GM21447 (cell line): ENCODE measurements around the gene HEATR5A.
"Not testable (repeated sequence)": the region's sequence is repeated elsewhere in the genome, so short reads cannot be mapped to it uniquely, and the experiment has no call there.

Experiments
- ATAC-seq: cut with Tn5 transposase; IDR thresholded peaks from one replicate; pipeline ENCODE4 v1.9.1; 2021; ENCODE audit not compliant: unreplicated experiment

The HEATR5A gene

DNA sequence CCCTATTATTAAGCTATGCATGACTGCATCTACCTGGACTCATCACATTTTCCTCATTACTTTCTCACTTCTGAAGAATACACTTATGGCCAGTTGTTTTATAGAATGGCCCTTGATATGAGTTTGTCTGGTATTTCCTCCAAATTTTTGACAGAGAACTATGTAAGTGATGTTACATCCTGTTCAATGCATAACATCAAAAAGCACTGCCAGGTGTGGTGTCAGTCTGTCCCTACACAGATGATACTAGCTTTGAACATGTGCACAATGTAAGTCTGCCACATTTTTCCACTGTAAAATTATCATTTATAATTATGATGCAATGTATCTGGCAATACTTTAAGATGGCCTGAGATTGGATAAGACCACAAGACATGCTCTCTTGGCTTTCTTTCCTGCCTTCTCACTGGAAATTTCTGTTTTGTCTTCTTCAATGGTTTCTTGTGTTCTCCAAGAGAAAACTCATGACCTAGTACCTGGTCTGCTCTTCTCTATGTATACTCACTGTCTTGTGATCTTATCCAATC, 28.3 kb downstream of the HEATR5A start:
- ATAC-seq, result no peak

DNA sequence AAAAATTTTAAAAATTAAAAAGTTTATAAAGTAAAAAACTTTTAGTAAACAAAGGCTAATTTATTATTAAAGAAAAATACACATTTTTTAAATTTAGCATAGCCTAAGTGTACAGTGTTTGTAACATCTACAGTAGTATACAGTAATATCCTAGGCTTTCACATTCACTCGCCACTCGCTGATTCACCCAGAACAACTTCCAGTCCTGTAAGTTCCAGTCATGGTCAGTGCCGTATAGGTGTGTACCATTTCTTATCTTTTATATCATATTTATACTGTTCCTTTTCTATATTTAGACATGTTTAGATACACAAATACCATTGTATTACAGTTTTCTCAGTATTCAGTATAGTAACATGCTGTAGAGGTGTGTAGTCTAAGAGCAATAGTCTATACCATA, 28.9 kb downstream of the HEATR5A start:
- ATAC-seq, result no peak

DNA sequence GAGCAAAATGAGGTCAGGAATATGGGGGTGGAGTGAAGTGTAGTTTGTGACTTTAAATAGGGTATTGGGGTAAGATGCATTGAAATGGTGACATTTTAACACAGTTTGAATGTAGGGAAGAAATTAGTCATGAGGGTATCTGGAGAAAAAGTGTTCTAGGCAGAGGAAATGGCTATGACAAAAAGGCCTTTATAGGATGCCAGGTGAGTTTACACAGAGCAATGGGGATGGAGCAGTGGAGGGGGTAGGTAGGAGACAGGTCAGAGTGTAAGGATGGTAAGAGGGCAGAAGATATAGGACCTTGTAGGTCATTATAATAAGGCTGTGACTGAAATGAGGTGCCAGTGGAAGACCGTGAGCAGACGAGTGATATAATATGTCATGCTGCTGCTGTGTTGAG, 30.4 kb downstream of the HEATR5A start:
- no peak for ATAC-seq

DNA sequence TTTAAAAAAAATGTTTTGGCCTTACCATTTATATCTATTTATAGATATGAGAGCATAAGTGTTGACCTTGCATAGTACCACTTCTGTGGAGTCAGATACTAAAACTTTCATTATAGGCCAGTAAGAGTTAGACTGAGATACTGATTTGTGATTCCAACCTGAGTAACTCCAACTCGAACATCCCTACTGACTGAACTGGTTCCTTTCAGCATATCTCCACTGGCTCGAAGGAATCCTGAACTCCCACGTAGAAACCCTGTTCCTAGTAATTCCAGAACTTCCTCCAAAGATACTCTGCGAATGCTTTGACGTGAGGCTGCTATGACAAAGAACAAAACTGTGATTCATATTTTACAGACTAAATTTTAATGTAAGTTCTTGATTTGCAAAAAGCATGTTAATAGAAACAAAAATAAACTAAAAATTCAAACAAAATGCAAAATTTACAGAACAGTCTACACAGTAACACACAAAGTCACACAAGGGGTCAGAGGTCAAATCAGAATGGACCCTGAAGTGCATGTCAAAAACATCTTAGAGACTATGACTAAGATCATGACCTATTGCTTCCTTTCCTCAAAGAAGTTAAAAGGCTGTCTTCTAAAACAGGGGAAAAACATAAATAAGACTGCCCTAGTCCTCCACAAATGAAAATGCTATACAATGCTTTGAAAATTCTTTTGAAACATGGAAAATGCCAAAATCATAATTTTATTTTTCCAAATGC, 31.5 kb downstream of the HEATR5A start:
- ATAC-seq, result no peak

DNA sequence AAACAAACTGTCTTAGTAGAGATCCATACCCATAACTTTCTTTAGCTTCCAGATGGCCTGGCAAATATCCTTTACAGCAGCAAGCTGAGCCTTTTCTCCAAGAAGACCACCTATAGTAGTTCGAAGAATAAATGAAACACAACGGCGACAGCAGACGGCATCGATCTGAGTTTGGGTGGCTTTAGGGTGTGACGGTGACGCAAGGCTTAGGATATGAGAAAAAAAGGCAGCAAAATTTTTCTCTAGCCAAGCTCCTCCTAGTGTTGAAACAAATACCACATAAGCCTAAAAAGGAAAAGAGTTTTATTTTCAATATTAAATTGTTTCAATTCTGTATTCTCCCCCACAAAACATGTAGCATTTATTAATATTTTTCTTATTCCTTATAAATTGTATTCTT, 33.3 kb downstream of the HEATR5A start:
- ATAC-seq, result no peak

DNA sequence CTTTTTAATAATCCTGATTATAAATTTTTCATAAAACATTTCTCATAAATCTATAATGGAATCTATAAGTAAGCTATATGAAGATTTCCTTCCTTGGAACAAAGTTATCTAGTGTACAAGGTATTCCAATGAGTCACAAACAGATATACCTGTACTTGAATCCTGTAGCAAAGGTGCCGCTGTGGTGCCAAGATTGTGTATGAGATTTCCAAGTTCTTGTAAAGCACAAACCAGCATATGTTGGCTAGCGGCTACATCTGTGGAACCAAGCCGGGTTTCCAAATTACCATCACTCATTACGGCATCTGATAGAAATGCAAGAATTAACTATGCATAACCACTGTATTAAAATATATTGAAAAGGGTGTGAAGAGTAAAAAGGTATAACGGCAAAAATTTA, 34.1 kb downstream of the HEATR5A start:
- no peak for ATAC-seq

DNA sequence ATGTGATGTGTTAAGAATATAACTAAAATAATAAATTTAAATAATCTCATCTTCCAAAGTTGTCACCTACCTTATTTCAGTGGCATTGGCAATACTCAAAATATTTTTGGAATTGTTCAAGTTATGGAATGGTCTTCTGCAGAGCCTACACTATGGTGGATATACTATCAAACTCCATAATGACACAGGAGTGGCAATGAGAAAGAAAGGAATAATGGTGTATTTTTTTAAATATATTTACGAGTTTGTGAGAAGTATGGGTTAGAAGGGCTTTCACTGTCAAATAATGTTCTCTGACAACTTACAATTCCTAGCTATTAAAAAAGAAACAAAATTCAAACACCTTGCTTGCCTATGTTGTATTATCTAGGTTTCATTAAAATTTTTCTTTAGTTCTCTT, 38.1 kb downstream of the HEATR5A start:
- ATAC-seq, result no peak

DNA sequence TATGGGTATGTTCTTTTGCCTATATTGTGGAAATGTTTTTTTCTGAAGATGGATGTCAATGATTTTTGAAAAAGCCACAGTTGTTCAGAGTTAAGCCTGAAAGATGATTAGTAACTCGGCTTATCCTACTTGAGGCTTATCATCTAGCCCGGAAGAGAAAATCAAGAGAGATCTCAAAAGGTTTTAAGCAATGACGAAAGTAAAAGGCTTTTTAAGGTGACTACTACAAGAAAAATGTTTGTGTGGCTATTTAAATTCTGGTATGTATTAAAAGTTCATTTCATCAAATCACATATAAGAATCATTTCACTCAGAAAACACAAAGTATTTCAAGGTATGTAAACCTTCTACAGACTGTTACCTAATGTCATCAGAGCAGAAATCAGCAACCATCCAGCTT, 40.2 kb downstream of the HEATR5A start:
- no peak for ATAC-seq

DNA sequence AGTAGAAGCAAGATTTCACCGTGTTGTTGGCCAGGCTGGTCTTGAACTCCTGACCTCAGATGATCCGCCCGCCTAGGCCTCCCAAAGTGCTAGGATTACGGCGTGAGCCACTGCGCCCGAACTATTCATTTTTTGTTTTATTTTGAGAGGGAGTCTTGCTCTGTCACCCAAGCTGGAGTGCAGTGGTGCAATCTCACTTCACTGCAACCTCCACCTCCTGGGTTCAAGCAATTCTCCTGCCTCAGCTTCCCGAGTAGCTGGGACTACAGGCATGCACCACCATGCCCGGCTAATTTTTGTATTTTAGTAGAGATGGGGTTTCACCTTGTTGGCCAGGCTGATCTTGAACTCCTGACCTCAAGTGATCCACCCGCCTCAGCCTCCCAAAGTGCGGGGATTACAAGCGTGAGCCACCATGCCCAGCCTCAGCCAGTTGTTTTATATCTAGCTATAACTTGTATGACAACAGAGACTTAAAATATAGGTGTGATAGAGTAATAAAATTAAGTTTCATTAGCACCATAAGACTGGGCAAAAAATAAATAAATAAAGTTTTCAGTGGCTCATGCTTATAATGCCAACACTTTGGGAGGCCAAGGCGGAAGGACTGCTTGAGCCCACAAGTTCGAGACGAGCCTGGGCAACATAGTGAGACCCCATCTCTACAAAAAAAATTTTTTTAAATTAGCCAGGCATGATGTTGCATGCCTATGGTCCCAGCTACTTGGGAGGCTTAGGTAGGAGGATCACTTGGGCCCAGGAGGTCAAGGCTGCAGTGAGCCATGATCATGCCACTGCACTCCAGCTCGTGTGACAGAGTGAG, 41.0 kb downstream of the HEATR5A start:
- ATAC-seq, result not testable (repeated sequence)

DNA sequence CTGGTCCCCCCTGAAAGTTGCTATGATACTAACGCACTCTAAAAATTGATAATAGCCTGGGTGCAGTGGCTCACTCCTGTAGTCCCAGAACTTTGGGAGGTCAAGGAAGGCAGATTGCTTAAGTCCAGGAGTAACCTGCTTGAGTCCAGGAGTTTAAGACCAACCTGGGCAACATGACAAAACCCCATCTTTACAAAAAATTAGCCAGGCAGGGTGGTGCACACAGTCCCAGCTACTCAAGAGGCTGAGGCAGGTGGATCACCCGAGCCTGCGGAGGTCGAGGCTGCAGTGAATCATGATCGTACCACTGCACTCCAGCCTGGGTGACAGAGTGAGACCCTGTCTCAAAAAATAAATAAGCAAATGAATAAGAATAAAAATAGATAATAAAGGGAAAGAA, 42.9 kb downstream of the HEATR5A start:
- ATAC-seq, result no peak

DNA sequence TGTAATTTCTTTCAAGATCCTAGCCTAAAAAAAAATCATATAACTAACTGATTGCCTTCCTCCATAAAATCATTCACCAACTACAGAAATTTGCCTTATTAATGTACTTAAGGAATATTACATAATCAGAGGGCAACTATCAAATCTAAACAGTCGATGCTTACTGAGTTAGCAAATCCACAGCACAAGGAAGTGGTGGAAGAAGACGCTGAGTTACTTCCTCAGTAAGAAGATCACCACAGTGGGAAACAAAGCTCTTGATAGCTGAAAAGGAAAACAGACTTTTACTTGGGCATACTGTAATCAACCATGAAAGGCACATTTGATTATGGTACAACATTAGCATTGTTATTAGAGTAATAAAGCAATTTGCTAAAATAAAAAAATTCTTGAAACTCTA, 48.7 kb downstream of the HEATR5A start:
- no peak for ATAC-seq

DNA sequence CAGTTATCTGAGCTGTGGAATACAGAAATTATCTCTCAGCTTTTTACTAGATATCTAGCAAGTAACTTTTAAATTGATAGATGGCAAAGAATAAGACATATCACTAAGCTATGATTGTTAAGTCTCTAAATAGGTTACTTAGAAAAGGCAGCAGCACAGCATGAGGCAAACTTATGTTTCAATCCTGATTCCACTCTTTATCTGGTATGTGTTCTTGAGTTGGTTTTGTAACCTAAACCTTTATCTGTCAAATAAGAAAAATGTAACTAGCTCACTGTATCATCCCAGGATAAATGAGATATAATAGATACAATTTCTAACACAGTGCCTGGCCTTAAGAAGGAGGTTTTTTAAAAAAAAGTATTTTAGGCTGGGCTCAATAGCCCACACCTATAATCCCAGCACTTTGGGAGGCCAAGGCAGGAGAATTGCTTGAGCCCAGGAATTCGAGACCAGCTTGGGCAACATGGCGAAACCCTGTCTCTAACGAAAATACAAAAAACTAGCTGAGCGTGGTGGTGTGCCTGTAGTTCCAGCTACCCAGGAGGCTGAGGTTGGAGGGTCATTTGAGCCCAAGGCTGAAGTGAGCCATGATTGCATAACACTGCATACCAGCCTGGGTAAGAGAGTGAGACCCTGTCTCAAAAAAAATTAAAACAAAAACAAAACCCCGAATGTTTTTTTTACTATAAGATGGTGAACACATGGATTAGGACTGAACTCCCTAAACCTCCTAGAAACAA, 56.8 kb downstream of the HEATR5A start:
- ATAC-seq, result no peak

DNA sequence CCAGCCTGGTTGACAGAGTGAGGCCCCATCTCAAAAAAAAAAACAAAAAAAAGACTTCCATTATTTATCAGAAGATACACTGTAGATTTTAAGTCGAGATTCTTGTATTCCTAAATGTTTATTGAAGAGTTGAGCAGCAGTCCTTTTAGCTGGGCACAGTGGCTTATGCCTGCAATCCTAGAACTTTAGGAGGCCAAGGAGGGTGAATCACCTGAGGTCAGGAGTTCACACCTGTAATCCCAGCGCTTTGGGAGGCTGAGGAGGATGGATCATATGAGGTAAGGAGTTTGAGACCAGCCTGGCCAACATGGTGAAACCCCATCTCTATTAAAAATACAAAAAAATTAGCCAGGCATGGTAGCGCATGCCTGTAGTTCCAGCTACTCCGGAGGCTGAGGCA, 57.6 kb downstream of the HEATR5A start:
- ATAC-seq, result no peak

DNA sequence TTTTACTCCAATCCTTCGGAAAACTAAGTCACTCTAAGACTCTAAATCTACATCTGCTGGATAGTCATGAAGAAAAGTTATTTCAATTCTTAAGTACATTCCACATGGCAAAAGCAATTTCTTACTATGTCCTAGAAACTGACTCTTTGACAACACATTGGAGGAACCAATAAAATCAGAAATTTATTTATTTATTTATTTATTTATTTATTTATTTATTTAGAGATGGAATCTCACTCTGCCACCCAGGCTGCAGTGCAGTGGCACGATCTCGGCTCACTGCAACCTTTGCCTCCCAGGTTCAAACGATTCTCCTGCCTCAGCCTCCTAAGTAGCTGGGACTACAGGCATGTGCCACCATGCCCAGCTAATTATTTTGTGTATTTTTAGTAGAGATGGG, 58.6 kb downstream of the HEATR5A start:
- ATAC-seq, result not testable (repeated sequence)

DNA sequence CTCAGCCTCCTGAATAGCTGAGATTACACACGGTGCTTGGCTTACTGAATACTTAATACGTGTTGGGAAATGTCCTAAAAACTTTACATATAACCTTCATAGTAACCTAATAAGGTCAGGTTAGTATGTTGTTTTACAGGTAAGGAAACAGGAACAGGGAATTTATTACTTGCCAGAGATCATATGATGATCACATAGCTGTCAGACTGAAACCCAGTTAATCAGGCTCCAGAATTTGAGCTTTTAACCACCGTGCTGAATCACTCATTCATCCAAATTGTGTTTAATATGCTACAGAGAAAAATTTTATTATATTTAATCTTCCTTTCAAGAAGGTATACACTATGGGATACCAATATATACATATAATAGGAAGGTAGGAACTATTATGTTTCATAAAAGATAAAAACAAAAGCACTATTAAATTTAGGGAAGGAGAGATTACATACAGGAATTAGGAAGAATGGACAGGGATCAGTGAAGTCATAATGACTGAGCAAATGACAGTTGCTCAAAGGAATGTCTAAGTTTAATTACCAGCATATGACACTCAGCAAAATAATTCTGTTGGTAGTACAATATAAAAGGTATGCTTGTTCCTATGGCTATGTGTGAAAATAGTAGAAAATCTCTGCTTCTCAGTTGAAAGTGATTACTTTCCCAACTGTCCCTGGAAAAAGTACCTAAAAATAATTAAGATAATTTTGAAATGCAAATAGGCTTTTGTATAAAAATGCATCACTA, 59.3 kb downstream of the HEATR5A start:
- ATAC-seq, result no peak

DNA sequence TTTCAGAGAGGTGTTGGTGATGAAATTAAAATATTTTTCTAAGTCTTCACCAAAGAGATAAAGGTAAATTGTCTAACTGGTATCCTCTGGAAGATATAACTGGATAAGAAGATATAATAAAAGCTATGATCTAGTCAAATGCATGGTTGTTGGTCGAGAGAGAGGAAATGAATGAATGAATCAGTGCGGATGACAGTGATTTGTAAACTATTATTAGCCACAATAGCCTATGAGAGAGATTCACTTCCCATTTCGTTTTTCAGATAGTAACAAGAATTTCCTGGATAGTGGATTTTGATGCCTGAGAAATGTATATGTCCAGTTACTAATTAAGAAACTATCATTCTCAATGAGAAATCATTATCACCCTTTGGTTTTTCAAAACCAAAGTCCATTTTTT, 63.1 kb downstream of the HEATR5A start:
- ATAC-seq, result no peak

DNA sequence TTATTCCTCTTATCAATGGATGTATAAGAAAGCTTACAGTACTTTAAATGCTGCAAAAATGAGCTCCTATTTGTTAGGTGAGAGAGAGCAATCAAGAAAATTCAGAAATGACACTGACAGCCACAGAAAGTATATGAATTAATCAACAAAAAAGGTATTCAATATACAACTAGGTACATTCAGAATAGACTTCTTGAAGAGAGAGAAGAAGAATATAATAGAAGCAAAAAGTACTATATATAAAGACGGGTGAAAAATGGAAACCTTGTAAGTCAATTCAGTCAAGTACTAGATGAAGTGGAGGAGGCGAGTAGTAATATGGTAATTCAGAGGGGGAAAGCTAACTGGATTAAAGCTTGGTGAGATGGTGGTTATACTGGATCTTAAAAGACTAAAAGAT, 74.3 kb downstream of the HEATR5A start:
- ATAC-seq, result no peak

DNA sequence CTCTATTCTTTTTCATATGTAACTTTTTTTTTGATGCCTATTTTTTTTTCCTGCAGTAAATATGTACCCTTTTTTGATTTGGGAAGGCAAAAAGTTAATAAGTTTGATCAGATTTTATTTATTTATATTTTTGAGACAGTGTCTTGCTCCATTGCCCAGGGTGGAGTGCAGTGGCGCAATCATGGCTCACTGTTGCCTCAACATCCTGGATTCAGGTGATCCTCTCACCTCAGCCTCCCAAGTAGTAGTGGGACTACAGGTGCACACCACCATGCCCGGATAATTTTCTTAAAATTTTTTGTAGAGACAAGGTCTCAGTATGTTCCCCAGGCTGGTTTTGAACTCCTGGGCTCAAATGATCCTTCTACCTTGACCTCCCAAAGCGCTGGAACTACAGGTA, 79.1 kb downstream of the HEATR5A start:
- ATAC-seq, result no peak

DNA sequence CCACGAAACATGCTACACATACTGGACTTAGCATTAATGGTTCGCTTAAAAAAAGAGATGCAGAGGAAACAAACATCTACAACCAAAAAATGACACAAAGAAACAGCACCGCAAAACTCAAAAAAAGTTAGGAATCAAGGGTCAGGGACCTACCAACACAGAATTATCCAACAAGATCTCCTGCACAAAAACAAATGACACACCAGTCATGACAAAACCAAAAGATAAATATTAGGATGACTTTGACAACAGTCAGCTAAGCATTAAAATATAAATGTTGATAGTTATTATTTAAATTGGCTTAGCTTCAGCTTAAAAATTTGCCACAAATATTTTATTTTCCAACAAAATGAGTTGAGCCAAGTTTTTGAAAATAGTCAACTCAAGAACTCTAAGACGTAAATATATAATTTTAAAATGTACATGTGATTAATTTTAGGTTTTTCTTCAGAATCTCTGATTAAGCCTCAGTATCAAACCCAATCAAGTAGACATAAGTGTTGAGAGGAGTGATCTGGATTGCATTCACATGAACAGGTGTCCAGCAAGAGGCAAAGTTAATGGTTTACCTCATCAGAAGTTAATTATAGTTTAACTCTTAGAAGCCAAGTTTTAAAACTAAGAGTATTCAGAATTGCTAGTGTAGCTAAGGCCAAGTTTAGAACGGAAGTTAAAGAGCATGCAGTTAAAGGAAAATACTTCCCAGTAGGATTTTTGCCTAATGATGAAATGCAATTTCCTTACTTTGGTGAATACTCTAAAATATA, 79.9 kb downstream of the HEATR5A start:
- no peak for ATAC-seq

DNA sequence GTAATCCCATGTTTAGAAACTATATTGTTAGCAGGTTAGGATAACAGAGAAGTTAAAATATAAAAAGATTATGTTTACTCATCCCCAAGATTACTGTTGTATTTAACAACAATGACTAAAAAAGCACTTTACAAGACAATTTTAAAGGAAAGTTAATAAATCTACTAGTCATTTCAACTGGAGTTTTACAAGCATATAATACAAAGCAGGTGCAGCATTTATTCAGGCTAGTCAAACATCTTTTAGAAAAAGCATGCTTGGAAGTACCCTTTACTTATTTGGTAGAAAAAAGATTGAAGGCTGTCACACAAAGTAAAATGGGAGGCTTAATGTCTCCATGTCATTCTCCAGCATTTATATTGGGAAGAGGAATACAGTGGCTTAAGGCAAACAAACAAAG, 80.6 kb downstream of the HEATR5A start:
- ATAC-seq, result no peak
